Testis (tissue), 2 donors: ENCODE results near the gene ELAC2.

Experiments
- CTCF ChIP-seq, 3 experiments: fragments of 450-650 bp in 2 of 3; fragments of 200-600 bp in 1 of 3; sonication (generic) in 1 of 3; IDR thresholded peaks; one replicate each; pipeline ENCODE4 v1.5.1; 2016 to 2019; ENCODE audit warnings: antibody characterized with exemption in 3 of 3, mild to moderate bottlenecking in 2 of 3, moderate library complexity in 1 of 3
- POLR2A ChIP-seq: fragments of 450-650 bp; IDR thresholded peaks from one replicate; pipeline ENCODE4 v1.6.1; 2017; ENCODE audit warnings: antibody characterized with exemption, mild to moderate bottlenecking, moderate library complexity

- TF ChIP-seq CTCF (IDR thresholded peaks at IDR 0.05) (no peak), POLR2A (no peak)
Measured at GRCh38 chr17:13001991-13002615, 15.7 kb downstream of the ELAC2 start.
